VCaP (cell line): Measurements from ENCODE around the gene CST4.

ENCODE experiments used
- H3K27ac ChIP-seq: fragments of 450-650 bp; 2 replicates; pipeline ENCODE4 v1.5.1; 2017
- CTCF ChIP-seq: fragments of 450-650 bp; conservative IDR thresholded peaks from 2 replicates; pipeline ENCODE4 v1.5.1; 2017; ENCODE audit warnings: mild to moderate bottlenecking, moderate library complexity

The CST4 gene

DNA sequence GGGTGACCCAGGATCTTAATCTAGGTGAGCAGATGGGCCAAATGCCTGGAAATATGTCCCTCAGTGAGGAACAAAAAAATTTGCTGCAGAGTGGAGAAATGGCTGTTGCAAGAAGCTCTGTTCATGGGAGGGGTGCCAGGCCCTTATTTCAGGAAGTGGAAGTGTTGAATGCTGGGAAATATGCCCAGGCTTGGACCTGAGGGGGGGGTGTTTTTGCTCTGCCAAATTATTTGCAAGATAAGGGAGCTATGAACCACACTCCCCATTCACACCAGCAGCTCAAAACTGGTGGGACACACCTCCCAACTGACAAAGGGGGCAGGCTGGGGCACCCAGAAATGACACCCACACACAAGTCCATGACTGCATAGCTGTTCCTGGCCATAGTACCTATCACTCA, 8.7 kb downstream of the CST4 start:
- TF ChIP-seq CTCF = no peak
- no peak overlapping the region for H3K27ac ChIP-seq

GRCh38 chr20:23679133-23680092, 9.4 kb downstream of the CST4 start:
- no peak overlapping the region for H3K27ac ChIP-seq

DNA sequence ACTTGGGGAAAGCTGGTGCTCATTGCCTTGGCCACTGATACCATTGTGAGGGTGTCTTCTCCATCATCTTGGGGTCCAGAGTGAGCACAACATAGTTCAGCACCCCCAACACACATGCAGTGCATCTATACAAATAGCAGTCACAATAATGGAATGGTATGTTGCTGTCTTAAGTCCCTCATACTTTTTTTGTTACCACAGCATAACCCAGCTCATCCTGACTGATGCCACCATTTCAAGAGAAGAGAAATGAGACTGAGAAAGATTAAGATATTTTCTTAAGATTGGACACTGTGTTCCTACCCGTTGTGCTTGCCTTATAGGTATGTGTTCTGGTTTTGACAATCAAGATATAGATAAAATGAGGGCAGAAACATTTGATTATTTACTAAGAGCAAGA, 15.6 kb downstream of the CST4 start:
- H3K27ac ChIP-seq = no peak overlapping the region
- TF ChIP-seq CTCF = no peak

More at GRCh38 chr20:23679133-23680092, 9.4 kb downstream of the CST4 start:
- TF ChIP-seq CTCF = no peak

DNA sequence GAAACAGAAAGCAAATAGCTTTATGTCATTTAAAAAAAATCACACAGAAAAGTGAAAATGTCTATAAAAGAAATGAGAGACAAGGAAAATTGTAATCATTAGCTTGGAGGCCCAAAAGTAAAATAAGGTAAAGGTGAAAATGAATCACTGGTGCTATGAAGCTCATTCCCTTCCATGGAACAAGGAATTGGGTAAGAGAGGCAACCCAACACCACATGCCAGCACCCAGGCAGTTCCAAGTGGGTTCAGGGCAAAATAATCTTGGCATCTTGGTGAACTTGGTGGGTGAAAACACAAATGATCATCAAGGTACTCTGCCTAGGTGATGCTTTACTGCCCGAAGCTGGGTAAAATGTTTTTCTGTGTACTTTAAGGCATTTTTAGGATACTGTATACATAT, 16.7 kb downstream of the CST4 start:
- no peak overlapping the region for H3K27ac ChIP-seq
- no peak for TF ChIP-seq CTCF

GRCh38 chr20:23671479-23671878, 17.4 kb downstream of the CST4 start:
- H3K27ac ChIP-seq = no peak overlapping the region
- no peak for TF ChIP-seq CTCF

GRCh38 chr20:23670361-23670760, 18.5 kb downstream of the CST4 start:
- no peak for TF ChIP-seq CTCF

GRCh38 chr20:23669866-23670265, 19.0 kb downstream of the CST4 start:
- no peak for TF ChIP-seq CTCF
- H3K27ac ChIP-seq = no peak overlapping the region

More at GRCh38 chr20:23670361-23670760, 18.5 kb downstream of the CST4 start:
- no peak overlapping the region for H3K27ac ChIP-seq
